Hematopoietic multipotent progenitor cell treated with erythropoietin and hydrocortisone succinate and interleukin-3 and kit ligand, for 17 days (in vitro differentiated cells): Measurements from ENCODE around the gene CD84.
A peak's percentile ranks its signal among the peaks of the same experiment; 100 is the strongest.
"Not testable (repeated sequence)": the region's sequence is repeated elsewhere in the genome, so short reads cannot be mapped to it uniquely, and the experiment has no call there.

Source experiments
- DNase-seq: peaks from one replicate; pipeline ENCODE4 v3.0.0-alpha.2; 2015; ENCODE audit warnings: low spot score

CD84 gene

GRCh38 chr1:160504651-160505050 is 74.6 kb downstream of the CD84 start:
- DNase-seq, result no peak

DNA sequence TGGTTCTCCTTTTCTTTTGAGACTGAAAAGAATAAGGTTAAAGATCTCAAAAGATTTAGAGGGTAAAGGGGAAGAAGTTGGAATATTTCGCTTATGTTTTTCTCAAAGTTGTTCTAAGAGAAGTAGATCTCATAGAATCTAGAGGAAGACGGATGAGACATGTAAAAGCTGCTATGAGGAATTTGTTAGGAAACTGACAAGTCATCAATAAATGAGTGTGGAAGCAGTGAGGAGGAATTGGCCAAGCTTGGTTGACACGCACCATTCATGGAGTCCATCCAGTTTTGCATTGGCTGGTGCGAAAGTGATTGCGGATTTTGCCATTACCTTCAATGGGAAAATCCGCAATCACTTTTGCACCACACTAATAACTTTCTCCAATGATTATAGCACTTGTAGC is 76.2 kb downstream of the CD84 start:
- no peak for DNase-seq

DNA sequence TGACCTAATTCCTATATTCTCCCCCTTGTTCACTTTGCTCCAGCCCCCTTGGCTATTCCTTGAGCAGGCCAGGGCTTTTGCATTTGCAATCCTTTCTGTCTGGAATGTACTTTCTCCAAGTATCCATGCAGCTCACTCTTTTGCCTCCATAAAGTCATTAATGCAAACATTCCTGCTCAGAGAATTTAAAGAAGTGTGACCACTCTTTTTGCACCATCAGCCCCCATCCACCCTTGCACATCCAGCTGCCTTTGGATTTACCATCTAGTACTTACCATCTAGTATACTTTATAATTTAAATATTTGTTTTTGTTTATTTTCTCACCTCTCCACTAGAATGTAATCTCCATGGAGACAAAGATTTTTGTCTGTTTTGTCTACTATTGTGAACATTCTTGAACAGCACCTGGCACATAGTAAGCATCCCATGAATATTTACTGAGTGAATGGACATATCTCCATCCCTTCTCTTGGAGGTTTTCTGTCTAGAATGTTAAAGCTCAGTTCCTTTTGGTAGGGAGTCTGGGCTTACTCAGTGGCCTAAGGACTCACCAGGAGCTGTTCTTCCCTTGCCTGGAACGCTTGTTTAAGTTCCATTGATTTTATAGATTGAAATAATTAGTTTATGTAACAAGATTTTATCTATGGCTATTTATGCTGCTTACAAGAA is 78.8 kb downstream of the CD84 start:
- no peak for DNase-seq

DNA sequence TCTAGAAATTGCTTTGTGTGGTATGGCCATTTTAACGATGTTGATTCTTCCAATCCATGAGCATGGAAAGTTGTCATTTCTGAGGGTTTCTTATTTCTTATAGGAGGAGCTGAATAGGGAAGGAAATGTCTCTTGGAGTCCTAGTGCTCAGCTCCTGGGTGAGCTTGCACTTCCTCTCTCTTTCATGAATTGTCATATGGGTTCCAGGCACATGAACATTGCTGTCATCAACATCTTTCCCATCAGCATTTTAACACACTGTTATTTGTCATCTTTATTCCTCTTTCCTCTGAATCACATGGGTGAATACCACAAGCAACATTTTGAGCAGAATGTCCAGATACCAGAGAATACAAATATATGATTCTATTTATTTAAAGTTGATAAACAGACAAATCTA is 79.7 kb downstream of the CD84 start:
- no peak for DNase-seq

DNA sequence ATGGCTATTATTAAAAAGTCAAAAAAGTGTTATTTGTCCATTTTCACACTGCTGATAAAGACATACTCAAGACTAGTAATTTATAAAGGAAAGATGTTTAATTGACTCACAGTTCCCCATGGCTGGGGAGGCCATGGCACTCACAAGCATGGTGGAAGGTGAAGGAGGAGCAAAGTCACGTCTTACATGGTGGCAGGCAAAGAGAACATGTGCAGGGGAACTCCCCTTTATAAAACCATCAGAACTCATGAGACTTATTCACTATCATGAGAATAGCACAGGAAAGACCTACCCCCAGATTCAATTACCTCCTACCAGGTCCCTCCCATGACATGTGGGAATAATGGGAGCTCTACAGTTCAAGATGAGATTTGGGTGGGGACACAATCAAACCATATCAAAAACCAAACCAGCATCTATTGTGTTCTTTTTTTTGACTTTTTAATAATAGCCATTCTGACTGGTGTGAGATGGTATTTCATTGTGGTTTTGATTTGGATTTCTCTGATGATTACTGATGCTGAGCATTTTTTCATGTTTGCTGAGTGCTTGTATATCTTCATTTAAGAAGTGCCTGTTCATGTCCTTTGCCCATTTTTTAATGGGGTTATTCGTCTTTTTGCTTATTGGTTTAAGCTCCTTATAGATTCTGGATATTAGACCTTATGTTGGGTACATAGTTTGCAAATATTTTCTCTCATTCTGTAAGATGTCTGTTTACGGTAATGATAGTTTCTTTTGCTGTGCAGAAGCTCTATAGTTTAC is 80.8 kb downstream of the CD84 start:
- DNase-seq, result not testable (repeated sequence)

DNA sequence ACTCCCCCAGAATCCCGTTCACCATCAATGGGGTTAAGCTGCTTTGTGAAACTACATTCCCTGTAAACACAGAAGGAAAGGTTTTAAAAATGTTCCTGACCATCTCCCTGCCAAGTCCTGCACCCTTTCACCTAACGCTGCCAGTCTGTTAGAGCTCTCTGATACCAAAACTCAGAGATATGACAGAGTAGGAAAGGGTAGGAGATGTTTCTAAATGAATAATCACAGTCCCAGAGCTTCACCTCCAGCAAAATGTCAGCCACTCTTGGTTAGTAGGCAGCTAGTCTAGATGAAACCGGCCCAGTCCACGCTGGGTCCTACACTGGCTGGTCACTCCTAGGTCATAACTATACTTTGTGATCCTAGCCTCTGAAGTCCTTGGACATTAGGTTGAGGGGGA is 83.0 kb downstream of the CD84 start:
- DNase-seq, result no peak

DNA sequence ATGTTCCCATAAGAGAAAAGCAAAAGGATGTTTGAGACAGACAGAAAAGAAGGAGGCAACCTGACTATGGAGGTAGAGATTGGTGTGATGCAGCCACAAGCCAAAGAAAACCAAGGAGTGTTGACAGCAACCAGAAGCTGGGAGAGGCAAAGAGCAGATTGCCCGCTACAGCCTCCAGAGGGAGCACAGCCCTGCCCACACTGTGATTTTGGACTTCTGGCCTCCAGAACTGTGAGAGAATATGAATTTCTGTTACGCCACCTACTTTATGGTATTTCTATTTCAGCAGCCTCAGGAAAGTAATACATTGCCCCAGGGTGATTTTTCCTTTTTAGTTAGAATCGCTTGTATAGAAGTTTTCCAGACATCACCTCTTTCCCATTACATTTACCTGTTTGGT is 84.7 kb downstream of the CD84 start:
- DNase-seq, result peak; percentile 25

- DNase-seq, result no peak
These were observed 86.7 kb downstream of the CD84 start for GRCh38 chr1:160492617-160493016.

GRCh38 chr1:160491981-160492380 is 87.3 kb downstream of the CD84 start:
- no peak for DNase-seq
